ENCODE data around the gene MEGF10. TPM values are rescaled to one million over a fixed set of nuclear protein-coding genes. Genes with fewer than 3 reads are reported as not detected.
"Not testable (repeated sequence)": the region's sequence is repeated elsewhere in the genome, so short reads cannot be mapped to it uniquely, and the experiment has no call there.

MEGF10 gene
- not detected for polyA plus RNA-seq (2012; ENCODE audit: insufficient read depth, insufficient read length)

DNA sequence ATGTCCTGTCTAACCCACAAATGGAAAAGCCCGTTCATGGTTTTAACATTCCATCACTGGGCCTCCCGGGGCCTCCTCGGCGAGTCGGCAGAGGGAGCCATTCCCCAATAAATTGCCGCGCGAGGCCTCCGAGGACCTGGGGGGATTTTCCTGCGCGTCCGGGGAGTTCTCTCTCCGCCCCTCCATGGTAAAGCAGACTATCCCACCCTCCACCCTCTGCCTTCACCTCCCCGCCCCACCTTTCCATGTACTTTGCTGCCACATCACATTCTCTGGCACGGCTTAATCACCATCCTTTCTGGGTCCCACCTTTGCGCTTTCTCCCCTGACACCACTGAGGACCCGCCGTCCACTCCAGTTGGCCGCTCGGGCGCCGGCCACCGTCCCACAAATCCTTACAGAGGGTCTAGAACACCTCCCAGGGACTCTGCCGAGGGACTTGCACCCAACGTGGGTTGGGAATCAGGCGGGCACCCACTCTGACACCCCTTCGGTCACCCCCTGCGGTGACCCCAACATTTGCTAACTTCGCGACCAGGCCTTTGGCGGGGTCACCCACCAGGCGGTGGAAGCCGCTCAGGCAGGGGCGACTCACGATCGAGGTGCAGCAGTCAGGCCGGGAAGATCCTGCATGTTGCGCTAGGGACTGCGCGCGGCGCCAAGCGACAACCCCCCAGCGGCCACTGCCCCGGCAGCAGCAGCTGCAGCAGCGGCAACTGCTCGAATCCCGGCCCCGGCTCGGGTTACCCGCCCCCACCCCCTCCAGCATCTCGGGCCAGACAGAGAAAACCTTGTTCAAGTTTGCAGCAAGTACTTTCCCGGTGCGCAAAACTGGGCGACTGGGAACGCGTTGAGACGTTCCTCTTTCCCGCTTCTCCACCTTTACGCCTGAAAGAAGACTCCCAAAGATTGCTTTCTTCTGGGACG lies at the start of gene MEGF10:
MEGF10 (plus strand) TSS at position 778 of the 927 bp plus-strand sequence. CDS start 40,513 bp downstream, outside the sequence.
- H3K4me3 ChIP-seq (ENCODE audit: low read length): no peak within 1 kb of the TSS
- no peak for DNase-seq (ENCODE audit: low read depth, low spot score)

DNA sequence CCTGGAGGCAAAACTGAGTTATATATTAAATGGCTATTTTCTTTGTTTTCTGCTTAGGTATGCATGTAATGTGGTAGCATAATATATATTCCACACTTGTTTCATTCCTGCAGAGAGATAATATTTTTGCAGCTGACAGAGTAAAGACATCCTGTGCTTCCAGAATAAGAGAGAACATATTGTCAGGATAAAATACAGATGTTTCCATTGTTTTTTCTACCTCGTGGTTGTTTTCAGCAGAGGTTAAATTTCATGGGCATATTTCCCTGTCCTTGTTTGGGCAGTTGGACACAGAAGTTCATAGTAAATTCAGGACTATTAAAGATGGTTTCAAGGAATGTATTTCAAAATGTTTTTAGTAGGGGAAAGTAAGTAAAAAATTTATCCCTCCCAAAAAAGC lies 47.6 kb upstream of the MEGF10 start:
- DNase-seq (ENCODE audit: low read depth, low spot score): no peak
- H3K4me3 ChIP-seq (ENCODE audit: low read length): no peak overlapping the region

DNA sequence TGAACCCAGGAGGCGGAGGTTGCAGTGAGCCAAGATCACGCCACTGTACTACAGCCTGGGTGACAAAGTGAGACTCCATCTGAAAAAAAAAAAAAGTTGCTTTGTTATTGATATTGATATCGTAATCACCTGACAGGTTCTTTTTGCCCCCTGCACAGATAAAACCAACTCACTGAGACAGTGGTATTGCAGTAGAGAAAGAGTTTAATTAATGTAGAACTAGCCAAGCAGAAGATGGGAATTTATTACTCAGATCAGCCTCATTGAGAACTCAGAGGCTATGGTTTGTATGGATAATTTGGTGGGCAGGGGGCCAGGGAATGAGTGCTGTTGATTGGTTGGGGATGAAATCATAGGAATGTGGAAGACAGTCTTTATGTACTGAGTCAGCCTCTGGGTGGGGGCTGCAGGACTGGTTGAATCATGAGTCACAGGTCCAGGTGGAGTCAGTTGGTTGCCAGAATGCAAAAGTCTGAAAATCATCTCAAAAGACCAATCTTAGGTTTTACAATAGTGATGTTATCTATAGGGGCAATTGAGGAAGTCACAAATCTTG lies 35.8 kb upstream of the MEGF10 start:
- DNase-seq (ENCODE audit: low read depth, low spot score): no peak
- H3K4me3 ChIP-seq (ENCODE audit: low read length): no peak overlapping the region

DNA sequence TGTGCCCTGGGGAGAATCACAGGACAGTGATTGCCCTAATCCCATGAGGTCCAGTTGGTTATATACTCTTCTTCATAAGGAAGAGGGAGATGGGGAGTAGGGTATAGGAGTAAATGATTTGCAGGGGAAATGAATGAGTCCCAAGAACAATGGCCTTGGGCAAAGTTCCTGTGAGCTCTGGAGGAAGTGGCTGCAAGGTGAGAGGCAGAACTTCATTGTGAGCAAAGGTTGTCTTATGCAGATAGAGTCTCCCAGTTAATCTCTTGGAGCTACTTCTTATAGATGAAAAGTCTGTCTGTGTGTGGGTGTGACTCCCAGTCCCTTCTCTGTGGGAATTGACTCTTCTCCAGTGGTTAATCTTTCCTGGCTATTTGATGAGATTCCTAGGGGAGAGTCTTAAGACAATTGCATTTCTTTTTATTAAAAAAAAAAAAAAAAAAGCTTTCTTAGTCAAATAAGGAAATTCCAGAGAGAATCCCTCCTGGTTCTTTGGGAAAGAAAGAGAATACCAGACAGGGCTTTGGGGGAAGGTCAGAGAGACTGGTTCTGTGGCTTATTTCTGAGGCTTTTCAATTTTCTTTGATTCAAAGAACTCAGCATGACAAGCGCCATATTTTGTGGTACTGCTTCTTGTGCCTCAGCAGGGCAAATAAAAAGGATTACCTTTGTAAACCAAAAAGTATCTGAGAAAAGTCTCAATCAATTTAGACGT lies 33.6 kb upstream of the MEGF10 start:
- no peak for DNase-seq (ENCODE audit: low read depth, low spot score)
- no peak overlapping the region for H3K4me3 ChIP-seq (ENCODE audit: low read length)

DNA sequence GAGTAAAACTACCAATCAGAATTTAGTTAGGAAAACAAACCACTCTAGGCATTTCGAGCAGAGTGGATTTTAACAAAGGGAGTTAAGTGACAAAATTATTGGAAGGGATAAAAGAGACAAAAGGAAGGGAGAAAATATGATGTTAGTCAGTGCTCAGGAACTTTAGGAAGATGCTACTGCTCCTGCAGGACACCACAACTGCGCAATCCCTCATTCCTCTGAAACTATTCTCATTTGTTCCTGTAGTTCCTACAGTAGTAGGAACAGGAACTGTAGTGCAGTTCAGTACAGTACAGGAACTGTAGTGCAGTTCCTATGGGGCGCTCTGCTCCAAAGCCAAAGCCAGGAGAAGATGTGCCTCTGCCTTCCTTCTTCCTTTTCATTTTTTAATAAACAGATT lies 29.9 kb upstream of the MEGF10 start:
- no peak overlapping the region for H3K4me3 ChIP-seq (ENCODE audit: low read length)
- DNase-seq (ENCODE audit: low read depth, low spot score): no peak

DNA sequence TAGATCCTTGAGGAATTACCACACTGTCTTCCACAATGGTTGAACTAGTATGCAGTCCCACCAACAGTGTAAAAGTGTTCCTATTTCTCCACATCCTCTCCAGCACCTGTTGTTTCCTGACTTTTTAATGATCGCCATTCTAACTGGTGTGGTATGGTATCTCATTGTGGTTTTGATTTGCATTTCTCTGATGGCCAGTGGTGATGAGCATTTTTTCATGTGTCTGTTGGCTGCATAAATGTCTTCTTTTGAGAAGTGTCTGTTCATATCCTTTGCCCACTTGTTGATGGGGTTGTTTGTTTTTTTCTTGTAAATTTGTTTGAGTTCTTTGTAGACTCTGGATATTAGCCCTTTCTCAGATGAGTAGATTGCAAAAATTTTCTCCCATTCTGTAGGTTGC lies 25.1 kb upstream of the MEGF10 start:
- not testable (repeated sequence) for H3K4me3 ChIP-seq (ENCODE audit: low read length); DNase-seq (ENCODE audit: low read depth, low spot score)

DNA sequence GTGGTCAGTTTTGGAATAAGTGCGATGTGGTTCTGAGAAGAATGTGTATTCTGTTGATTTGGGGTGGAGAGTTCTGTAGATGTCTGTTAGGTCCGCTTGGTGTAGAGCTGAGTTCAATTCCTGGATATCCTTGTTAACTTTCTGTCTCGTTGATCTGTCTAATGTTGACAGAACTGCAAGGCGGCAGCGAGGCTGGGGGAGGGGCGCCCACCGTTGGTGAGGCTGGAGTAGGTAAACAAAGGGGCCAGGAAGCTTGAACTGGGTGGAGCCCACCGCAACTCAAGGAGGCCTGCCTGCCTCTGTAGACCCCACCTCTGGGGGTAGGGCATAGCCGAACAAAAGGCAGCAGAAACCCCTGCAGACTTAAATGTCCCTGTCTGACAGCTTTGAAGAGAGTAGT lies 22.3 kb upstream of the MEGF10 start:
- not testable (repeated sequence) for DNase-seq (ENCODE audit: low read depth, low spot score); H3K4me3 ChIP-seq (ENCODE audit: low read length)

DNA sequence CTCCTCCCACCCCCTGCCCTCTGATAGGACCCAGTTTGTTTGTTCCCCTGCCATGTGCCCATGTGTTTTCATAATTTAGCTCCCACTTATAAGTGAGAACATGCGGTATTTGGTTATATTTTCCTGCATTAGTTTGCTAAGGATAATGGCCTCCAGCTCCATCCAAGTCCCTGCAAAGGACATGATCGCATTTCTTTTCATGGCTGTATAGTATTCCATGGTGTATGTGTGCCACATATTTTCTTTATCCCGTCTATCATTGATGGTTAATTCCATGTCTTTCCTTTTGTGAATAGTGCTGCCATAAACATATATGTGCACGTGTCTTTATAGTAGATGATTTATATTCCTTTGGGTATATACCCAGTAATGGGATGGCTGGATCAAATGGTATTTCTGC lies 19.9 kb upstream of the MEGF10 start:
- DNase-seq (ENCODE audit: low read depth, low spot score); H3K4me3 ChIP-seq (ENCODE audit: low read length): not testable (repeated sequence)

DNA sequence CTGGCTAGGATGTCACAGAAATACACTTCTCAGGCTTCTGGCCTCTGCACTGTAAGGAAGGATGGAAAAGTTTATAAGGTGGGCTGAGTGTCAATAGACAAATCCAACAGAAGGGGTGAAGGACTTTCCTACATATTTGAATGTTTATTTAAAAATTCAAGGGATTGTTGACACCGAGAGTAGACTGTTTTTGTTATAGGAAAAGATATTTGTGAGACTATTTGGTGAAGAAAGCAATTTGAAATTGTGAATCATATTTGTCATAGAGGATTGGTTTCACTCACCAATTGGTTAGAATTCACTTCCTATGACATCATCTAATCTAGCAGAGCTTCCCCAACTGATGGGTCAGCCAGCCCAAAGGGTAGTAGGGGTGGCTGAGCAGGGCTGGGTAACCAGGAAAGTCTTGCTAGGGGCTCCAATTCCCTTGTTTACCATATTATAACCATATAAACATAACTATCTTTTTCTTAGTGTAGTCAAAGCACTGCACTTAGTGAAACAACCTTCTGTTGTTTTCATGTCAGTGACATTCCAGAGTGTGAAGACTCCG lies 14.9 kb upstream of the MEGF10 start:
- H3K4me3 ChIP-seq (ENCODE audit: low read length): no peak overlapping the region
- no peak for DNase-seq (ENCODE audit: low read depth, low spot score)

DNA sequence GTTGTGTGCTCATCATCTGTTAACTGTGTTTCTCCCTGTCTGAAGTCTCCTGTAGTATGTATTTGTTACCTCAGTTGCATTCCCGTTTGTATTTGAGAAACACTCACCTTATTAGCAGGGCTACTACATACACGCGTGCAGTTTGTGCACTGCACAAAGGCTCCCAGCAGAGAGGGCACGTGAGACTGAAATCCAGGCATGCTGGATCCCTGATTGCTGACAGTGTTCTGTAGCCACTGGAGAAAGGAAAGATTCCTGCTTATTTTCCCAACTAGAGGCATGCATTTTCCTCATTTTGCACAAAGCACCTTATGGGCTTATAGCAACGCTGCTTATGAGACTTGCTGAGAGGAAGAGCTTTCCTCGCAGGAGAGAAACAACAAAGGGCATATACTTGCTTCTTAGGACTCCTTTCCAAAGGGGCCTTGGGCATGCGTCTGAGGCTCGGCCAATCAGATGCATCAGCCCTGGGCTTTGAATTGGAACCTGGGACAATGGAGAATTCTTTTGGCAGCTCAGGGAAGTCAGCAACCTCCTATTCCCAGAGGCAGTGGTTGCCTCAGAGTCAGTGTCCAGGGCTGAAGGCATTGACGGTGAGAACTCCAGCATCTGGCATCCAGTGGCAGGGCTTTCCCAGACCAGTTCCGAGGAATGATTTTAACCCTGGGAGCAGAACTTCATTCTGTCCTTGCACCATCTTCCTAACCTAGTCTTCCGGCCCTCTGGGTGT lies 9.9 kb upstream of the MEGF10 start:
- DNase-seq (ENCODE audit: low read depth, low spot score): no peak
- no peak overlapping the region for H3K4me3 ChIP-seq (ENCODE audit: low read length)

DNA sequence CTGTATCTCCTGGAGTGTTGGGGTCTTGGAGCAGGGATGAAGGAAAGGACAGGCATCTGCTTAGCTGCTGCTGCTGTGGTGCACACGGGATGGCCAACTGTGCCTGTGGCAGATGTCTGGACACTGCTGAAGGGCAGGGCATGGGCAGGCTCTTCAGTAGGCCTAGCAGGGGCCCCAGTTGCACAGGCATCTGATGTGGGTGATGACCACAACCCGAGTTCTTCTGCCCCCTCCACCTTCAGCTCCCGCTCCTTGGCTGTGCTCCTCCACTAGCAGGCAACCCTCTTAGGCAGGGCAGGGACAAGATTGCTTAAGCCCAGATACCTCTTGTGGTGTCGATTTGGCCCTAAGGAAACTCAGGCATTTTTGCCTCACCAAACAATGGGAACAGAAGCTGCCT lies 9.0 kb upstream of the MEGF10 start:
- no peak overlapping the region for H3K4me3 ChIP-seq (ENCODE audit: low read length)
- DNase-seq (ENCODE audit: low read depth, low spot score): no peak

DNA sequence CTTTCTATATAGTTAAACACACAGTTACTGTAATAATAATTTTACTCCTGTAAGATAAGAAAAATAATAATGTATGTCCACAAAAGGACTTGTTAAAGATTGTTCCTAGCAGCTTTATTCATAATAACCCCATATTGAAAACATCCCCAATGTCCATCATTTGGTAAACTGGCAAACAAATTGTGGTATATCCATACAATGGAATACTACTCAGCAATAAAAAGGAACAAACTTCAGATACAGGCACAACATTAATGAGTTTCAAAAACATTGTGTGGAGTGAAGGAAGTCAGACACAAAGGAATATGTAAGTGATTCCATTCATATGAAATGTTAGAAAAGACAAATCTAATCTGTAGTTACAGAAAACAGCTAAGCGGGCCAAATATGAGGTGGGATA lies 1.9 kb upstream of the MEGF10 start:
- H3K4me3 ChIP-seq (ENCODE audit: low read length): no peak overlapping the region
- DNase-seq (ENCODE audit: low read depth, low spot score): no peak

DNA sequence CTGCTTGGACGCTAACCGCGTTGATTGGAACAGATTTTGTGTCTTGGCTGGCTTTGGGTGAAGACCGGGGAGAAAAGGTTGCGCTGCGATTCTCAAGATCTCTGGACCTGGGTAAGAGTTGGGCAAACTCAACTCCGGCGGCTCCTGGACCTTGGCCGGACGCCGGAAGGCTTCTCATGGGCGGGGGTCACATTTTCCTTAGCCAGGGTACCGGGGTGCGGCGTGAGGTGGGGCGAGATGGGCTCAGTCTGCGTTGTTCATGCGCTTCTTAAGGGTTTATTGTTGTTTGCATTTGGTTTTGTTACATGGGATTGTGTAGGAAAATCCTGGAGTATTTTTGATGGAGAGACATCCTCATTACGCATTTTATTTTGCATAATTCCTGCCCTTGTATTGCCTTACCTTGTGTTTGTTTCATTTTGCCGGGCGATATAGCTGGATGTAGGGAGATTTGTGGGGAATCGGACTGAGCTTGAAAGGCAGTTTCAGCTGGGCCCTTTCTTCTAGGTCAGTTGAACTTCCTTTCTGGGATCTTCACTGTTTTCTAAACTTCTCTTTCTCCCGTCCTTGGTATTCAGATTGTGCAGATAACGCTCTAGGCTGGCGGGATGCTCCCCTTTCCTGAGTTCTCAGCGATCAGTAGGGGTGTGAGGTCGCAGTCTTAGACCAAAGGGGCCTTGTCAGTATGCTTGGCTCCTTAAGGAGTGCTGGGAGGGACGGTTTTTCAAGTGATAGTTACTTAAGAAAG lies 524 bp downstream of the MEGF10 start:
- no peak for DNase-seq (ENCODE audit: low read depth, low spot score)
- H3K4me3 ChIP-seq (ENCODE audit: low read length): no peak overlapping the region

DNA sequence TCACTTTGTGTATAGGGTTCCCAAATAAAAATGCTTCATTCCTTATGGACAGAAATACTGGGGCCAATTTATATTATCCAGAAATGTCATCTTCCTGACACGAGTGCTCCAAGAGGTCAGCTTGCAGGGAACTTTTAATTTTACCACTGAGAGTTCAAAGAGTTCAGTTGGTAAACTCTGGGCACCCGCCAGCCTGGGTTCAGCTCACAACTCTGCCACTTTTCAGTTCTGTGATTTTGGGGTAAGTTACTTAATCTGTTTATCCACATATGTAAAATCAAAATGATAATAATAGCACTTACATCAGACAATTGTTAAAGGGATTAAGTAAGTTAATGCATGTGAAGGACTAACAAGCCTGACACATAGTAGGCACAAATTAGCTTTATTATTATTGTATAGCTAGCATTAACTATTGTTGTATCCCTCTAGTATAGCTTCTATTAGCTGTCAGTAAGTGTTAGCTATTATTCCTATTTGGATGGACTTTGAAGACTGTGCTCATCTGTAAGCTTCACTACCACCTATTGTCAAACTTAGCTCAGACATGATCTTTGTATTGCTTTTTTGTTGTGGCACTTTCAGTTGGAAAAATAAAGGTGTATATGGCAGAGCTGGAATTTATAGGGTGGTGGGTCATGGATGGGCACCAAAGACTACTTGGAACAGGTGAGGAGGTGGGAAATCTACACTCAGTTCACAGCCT lies 1.6 kb downstream of the MEGF10 start:
- H3K4me3 ChIP-seq (ENCODE audit: low read length): no peak overlapping the region
- DNase-seq (ENCODE audit: low read depth, low spot score): no peak

DNA sequence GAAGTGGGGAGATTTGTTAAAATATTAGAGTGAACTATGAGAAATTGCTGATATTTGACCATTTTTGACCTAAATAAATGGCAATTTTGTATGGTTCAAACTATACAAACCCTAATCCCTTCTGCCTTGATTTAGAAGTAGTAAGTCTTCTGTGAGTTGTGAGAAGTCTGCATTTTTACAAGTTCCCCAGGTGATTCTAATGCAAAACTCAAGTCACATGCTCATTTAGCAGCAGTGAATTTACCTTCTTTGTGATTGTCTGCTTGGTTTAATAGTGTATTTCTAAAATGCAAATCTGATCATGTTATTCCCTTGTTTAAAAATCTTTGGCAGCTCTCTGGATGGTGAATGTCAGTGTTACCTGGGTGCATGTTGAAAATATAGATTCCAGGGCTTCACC lies 2.8 kb downstream of the MEGF10 start:
- H3K4me3 ChIP-seq (ENCODE audit: low read length): no peak overlapping the region
- no peak for DNase-seq (ENCODE audit: low read depth, low spot score)

DNA sequence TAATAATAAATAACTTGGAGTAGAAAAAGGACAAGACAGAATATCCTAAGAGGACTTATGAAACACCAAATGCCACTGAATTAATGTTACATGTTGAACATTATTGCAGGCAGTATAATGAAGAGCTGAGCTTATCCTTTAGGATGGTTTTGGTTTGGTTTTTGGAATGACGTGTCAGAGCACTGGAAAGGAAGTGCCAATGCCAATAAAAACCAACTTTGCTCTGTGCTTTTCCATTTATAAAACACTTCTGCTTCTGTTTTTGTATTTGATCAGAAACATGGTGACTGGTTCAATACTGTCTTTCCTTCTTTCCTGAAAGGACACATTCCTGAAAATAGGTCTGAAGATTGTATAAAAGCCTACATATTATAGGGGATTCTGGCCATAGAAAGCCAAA lies 4.2 kb downstream of the MEGF10 start:
- H3K4me3 ChIP-seq (ENCODE audit: low read length): no peak overlapping the region
- DNase-seq (ENCODE audit: low read depth, low spot score): no peak

DNA sequence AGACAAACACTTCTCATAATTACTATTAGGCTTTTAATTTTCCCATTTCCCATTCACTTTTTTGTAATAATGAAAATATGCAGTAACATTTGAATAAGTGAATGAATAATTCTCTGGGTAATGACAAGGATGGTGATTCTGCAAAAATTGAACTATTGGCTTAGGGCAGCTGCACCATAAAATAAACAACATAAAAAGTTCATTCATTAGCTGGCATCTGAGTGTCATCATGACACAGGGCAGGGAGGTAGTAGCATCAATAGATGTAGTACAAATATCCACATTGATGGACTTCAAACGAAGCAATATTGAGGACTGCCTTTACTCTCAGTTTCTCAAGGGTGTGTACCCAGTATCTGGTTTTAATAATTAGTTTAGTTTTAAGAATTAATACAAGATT lies 4.9 kb downstream of the MEGF10 start:
- no peak for DNase-seq (ENCODE audit: low read depth, low spot score)
- no peak overlapping the region for H3K4me3 ChIP-seq (ENCODE audit: low read length)

DNA sequence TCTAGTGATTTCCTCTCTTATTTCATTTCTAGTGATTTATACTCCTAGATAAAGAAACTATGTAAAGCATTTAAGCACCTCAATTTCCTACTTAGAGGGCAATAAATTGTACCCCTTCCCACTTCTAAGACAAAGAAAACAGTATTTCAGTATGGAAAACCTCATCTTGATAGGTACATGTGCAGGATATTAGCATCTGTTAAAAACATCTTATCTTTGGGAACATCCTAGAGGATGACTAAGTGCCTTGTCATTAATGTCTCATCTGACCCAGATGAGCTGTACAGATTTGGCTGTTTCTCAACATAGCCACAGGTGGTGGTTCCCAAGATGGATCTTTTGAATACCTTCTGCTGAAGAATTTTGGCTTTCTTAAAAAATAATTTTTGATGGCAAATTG lies 5.7 kb downstream of the MEGF10 start:
- no peak overlapping the region for H3K4me3 ChIP-seq (ENCODE audit: low read length)
- DNase-seq (ENCODE audit: low read depth, low spot score): no peak
